Panc1 (cell line): Measurements from ENCODE around the gene MLST8. TPM values are rescaled to one million over a fixed set of nuclear protein-coding genes. Genes with fewer than 3 reads are reported as not detected.
"Not testable (repeated sequence)": the region's sequence is repeated elsewhere in the genome, so short reads cannot be mapped to it uniquely, and the experiment has no call there.

Experiments used
- ATAC-seq: fragments of 200-7000 bp; cut with Tn5 transposase; 2 replicates; pipeline ENCODE4 v1.9.1; 2020; ENCODE audit warnings: mild to moderate bottlenecking, moderate library complexity
- BruUV-seq: library from RNA; stranded (reverse); fragments of 400-500 nt; replicated peaks from 2 replicates; lab custom pipeline; 2021; lab: Mats Ljungman, UMichigan
- CTCF ChIA-PET: fragments of 300-600 bp; sonication (Branson Sonifier 250); formaldehyde crosslinking; loops from one replicate; lab custom pipeline; 2022; ENCODE audit warnings: antibody characterized with exemption; lab: Charles Lee
- POLR2A ChIA-PET: fragments of 300-600 bp; sonication (Branson Sonifier 250); formaldehyde crosslinking; loops from one replicate; lab custom pipeline; 2022; ENCODE audit warnings: antibody characterized with exemption; lab: Charles Lee
- DNase-seq: peaks from one replicate; pipeline ENCODE4 v3.0.0-alpha.2; 2010; ENCODE audit warnings: low read depth, low spot score
- H3K27ac ChIP-seq: 2 replicates; pipeline ENCODE4 v1.5.1; 2011; ENCODE audit warnings: mild to moderate bottlenecking, low read length, inconsistent platforms
- H3K27me3 ChIP-seq: fragments of 200-500 bp; sonication (Bioruptor generic); 2 replicates; pipeline ENCODE4 v1.6.0; 2014; ENCODE audit warnings: low read length, inconsistent platforms; ENCODE audit not compliant: control insufficient read depth, insufficient read depth
- H3K36me3 ChIP-seq: fragments of 200-500 bp; sonication (Bioruptor generic); 2 replicates; pipeline ENCODE4 v1.5.1; 2014; ENCODE audit warnings: inconsistent platforms, mild to moderate bottlenecking, low read length, moderate library complexity; ENCODE audit not compliant: control insufficient read depth, insufficient read depth
- H3K4me1 ChIP-seq: 2 replicates; pipeline ENCODE4 v1.5.1; 2011; ENCODE audit warnings: inconsistent platforms, mild to moderate bottlenecking, low read length, moderate library complexity; ENCODE audit not compliant: control insufficient read depth, insufficient read depth
- H3K4me3 ChIP-seq, 2 experiments: 2 replicates each; pipeline ENCODE4 v1.5.1; 2011 to 2012; ENCODE audit warnings: low read depth in 2 of 2, low read length in 2 of 2, mild to moderate bottlenecking in 2 of 2, inconsistent platforms in 1 of 2, moderate library complexity in 1 of 2
- H3K9me3 ChIP-seq: fragments of 200-500 bp; sonication (Bioruptor generic); 2 replicates; pipeline ENCODE4 v1.5.1; 2014; ENCODE audit warnings: low read depth, mild to moderate bottlenecking, inconsistent platforms, low read length, moderate library complexity; ENCODE audit not compliant: control insufficient read depth, insufficient read depth
- CTCF ChIP-seq: fragments of 450-650 bp; IDR thresholded peaks from 2 replicates; pipeline ENCODE4 v1.5.1; 2017; ENCODE audit warnings: mild to moderate bottlenecking
- POLR2AphosphoS5 ChIP-seq: IDR thresholded peaks from 2 replicates; pipeline ENCODE4 v1.6.1; 2012; ENCODE audit warnings: mild to moderate bottlenecking, low read depth, low read length, moderate library complexity
- in situ Hi-C: cut with HindIII; loops from 2 replicates; pipeline ENCODE4 v1.10.0; 2016; ENCODE audit warnings: low sequenced_read_pairs, low pct_unique_long_range_greater_than_20kb
- intact Hi-C: fragments of 100-400 bp; cut with micrococcal nuclease; formaldehyde crosslinking; loops from one replicate; pipeline ENCODE4 v1.10.0; 2022; ENCODE audit not compliant: unreplicated experiment
- total RNA-seq: library from RNA; stranded (reverse); gene quantifications from one replicate; pipeline ENCODE4 v1.2.1, GENCODE V29; 2021; ENCODE audit not compliant: unreplicated experiment

Gene MLST8
- total RNA-seq, 1 experiment from 2014 or later, result 91.1 TPM

- Histone ChIP-seq H3K9me3 (no peaks in the 10 kb centered on the region), H3K4me3 (no peak overlapping the region), H3K27ac (peak overlapping the region; percentile 51), H3K36me3 (peaks cover 2% of the 10 kb centered on the region), H3K27me3 (no peaks in the 10 kb centered on the region), H3K4me1 (peaks cover 8% of the 10 kb centered on the region)
- TF ChIP-seq CTCF (no peak), POLR2AphosphoS5 (peak; percentile 24)
- POLR2A ChIA-PET, result interaction anchor here (0.8 to 1.0 kb wide), 2 partner anchors 8 to 13 kb away, joined by 4 to 5 read pairs; partner anchors contain the start of gene ECI1
- in situ Hi-C loops (no loop called here), intact Hi-C loops (no loop called here)
- peak; percentile 52 for ATAC-seq
- no peak for DNase-seq
- no TSS peak for BruUV-seq
- CTCF ChIA-PET, result interaction anchor here (0.9 kb wide), 1 partner anchor 11 kb away, joined by 11 read pairs; no protein-coding TSS in a partner anchor
These were observed 33.8 kb downstream of the MLST8 start for GRCh38 chr16:2238838-2239675.

GRCh38 chr16:2240331-2240730 lies 35.1 kb downstream of the MLST8 start:
- ATAC-seq, BruUV-seq, POLR2A ChIA-PET, H3K36me3 ChIP-seq, H3K27me3 ChIP-seq, in situ Hi-C loops, CTCF ChIA-PET, H3K9me3 ChIP-seq, H3K4me1 ChIP-seq, intact Hi-C loops, H3K4me3 ChIP-seq, DNase-seq, H3K27ac ChIP-seq: not testable (repeated sequence)

- Histone ChIP-seq H3K4me1 (peaks cover 3% of the 10 kb centered on the region; the same call in 1 of the 2 replicates), H3K36me3 (peaks cover 2% of the 10 kb centered on the region), H3K9me3 (no peaks in the 10 kb centered on the region), H3K27ac (no peak overlapping the region), H3K27me3 (no peaks in the 10 kb centered on the region), H3K4me3 (no peak overlapping the region)
- TF ChIP-seq CTCF (no peak), POLR2AphosphoS5 (peak; percentile 34; the same call in 1 of the 2 replicates)
- DNase-seq (no peak), ATAC-seq (no peak)
- CTCF ChIA-PET, result no interaction called here
- POLR2A ChIA-PET, result no interaction called here
- in situ Hi-C loops (no loop called here), intact Hi-C loops (no loop called here)
- no TSS peak for BruUV-seq
These were observed 37.3 kb downstream of the MLST8 start for GRCh38 chr16:2242598-2242997.
